ENCODE results near the gene ST8SIA6. TPM values are rescaled to one million over a fixed set of nuclear protein-coding genes. Genes with fewer than 3 reads are reported as not detected.

The ST8SIA6 gene
- total and polyA plus RNA-seq, 9 of the 15 experiments (the other 6 are each of a cell fraction or from before 2014, with no cell fraction given): 0.69 to 6.7 (median 5.0) TPM

GRCh38 chr10:17428351-17429097 is 25.9 kb downstream of the ST8SIA6 start (continued):
- TF ChIP-seq AFF1 (IDR thresholded peaks at IDR 0.05; ENCODE audit: low read depth in 1 of 2, partially characterized antibody in 2 of 2): peak; percentile 73 to 83
- TF ChIP-seq NR4A1 (CRISPR knock-in tag; IDR thresholded peaks at IDR 0.05): peak; percentile 92
- peak; percentile 96 for TF ChIP-seq NR4A1 (tag; IDR thresholded peaks at IDR 0.05)
- TF ChIP-seq, protein P1, sequence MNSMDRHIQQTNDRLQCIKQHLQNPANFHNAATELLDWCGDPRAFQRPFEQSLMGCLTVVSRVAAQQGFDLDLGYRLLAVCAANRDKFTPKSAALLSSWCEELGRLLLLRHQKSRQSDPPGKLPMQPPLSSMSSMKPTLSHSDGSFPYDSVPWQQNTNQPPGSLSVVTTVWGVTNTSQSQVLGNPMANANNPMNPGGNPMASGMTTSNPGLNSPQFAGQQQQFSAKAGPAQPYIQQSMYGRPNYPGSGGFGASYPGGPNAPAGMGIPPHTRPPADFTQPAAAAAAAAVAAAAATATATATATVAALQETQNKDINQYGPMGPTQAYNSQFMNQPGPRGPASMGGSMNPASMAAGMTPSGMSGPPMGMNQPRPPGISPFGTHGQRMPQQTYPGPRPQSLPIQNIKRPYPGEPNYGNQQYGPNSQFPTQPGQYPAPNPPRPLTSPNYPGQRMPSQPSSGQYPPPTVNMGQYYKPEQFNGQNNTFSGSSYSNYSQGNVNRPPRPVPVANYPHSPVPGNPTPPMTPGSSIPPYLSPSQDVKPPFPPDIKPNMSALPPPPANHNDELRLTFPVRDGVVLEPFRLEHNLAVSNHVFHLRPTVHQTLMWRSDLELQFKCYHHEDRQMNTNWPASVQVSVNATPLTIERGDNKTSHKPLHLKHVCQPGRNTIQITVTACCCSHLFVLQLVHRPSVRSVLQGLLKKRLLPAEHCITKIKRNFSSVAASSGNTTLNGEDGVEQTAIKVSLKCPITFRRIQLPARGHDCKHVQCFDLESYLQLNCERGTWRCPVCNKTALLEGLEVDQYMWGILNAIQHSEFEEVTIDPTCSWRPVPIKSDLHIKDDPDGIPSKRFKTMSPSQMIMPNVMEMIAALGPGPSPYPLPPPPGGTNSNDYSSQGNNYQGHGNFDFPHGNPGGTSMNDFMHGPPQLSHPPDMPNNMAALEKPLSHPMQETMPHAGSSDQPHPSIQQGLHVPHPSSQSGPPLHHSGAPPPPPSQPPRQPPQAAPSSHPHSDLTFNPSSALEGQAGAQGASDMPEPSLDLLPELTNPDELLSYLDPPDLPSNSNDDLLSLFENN (IDR thresholded peaks at IDR 0.05; ENCODE audit: low read depth in 2 of 2, low read length in 2 of 2): 0 out of 4 replicates have a peak, but pooled peaks of 1 of the 2 experiments have one; percentile 35
- TF ChIP-seq, protein P2, sequence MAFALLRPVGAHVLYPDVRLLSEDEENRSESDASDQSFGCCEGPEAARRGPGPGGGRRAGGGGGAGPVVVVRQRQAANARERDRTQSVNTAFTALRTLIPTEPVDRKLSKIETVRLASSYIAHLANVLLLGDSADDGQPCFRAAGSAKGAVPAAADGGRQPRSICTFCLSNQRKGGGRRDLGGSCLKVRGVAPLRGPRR (CRISPR knock-in tag; IDR thresholded peaks at IDR 0.05): peak; percentile 89; the same call in 1 of the 2 replicates
- no peak for TF ChIP-seq STAT6 (CRISPR knock-in tag; IDR thresholded peaks at IDR 0.05)

Data from K562 (cell line).